K562 (cell line): ENCODE results near the gene PRKCB. TPM values are rescaled to one million over a fixed set of nuclear protein-coding genes. Genes with fewer than 3 reads are reported as not detected.

ENCODE experiments used
- ATAC-seq: fragments of 200-7000 bp; cut with Tn5 transposase; 3 replicates; pipeline ENCODE4 v1.9.1; 2020; ENCODE audit warnings: moderate library complexity
- BruUV-seq: library from RNA; stranded (reverse); fragments of 400-500 nt; replicated peaks from 2 replicates; lab custom pipeline; 2021; lab: Mats Ljungman, UMichigan
- CTCF ChIA-PET: fragments of 300-600 bp; formaldehyde crosslinking; extraction: SDS; loops from one replicate; lab custom pipeline; 2021; ENCODE audit warnings: low intra/inter-chr PET ratio; lab: Yijun Ruan, JAX
- POLR2A ChIA-PET: fragments of 300-600, 350-650 bp; sonication (Branson Sonifier 250); formaldehyde crosslinking; extraction: SDS; loops from one replicate; lab custom pipeline; 2021; ENCODE audit warnings: antibody characterized with exemption, inconsistent platforms; lab: Yijun Ruan, JAX
- DNase-seq, 4 experiments: peaks; one replicate each; pipeline versions ENCODE4 v3.0.0 to v3.0.0-alpha.2; 2011 to 2018; ENCODE audit warnings: low spot score in 3 of 4, mixed read lengths in 3 of 4; ENCODE audit errors: extremely low read depth in 1 of 4
- FAIRE-seq: peaks from 2 replicates; lab custom pipeline; 2011; peaks lifted over from hg19 to GRCh38; lab: Jason Lieb, UNC
- H2AFZ ChIP-seq: 2 replicates; pipeline ENCODE4 v1.6.0; 2011; ENCODE audit warnings: low read depth, low read length, control low read depth, inconsistent platforms
- H3K27ac ChIP-seq: fragments of 200-600 bp; 3 replicates; pipeline ENCODE4 v1.8.0; 2011; ENCODE audit warnings: low read depth, mild to moderate bottlenecking, control low read depth, inconsistent platforms, low read length, moderate library complexity, mixed read lengths; ENCODE audit errors: extremely low read depth
- H3K27me3 ChIP-seq, 2 experiments: fragments of 300-600 bp in 1 of 2; 2 replicates in 1 of 2; 3 replicates in 1 of 2; pipeline versions ENCODE4 v1.6.0 to v1.8.0; 2011; ENCODE audit warnings: inconsistent platforms in 2 of 2, low read length in 2 of 2, mild to moderate bottlenecking in 1 of 2, mixed read lengths in 1 of 2, moderate library complexity in 1 of 2; ENCODE audit not compliant: control insufficient read depth in 2 of 2, insufficient read depth in 2 of 2
- H3K36me3 ChIP-seq: fragments of 300-600 bp; 3 replicates; pipeline ENCODE4 v1.8.0; 2011; ENCODE audit warnings: mild to moderate bottlenecking, low read length, inconsistent platforms; ENCODE audit not compliant: control insufficient read depth, insufficient read depth
- H3K4me1 ChIP-seq, 2 experiments: fragments of 200-600 bp in 1 of 2; replicated peaks in 1 of 2; 2 replicates in 1 of 2; 3 replicates in 1 of 2; pipeline versions ENCODE4 v1.5.1 to v1.8.0; 2011; ENCODE audit warnings: inconsistent platforms in 2 of 2, low read length in 2 of 2, mild to moderate bottlenecking in 1 of 2, mixed read lengths in 1 of 2, moderate library complexity in 1 of 2; ENCODE audit not compliant: control insufficient read depth in 2 of 2, insufficient read depth in 2 of 2
- H3K4me2 ChIP-seq: 2 replicates; pipeline ENCODE4 v1.6.1; 2011; ENCODE audit warnings: low read length, control low read depth, inconsistent platforms, mixed read lengths; ENCODE audit not compliant: insufficient read depth
- H3K4me3 ChIP-seq: fragments of 200-600 bp; sonication (generic), shearing (Covaris generic); 2 replicates; pipeline ENCODE4 v1.5.1; 2016; ENCODE audit warnings: control low read depth, inconsistent platforms
- H3K79me2 ChIP-seq: fragments of 200-600 bp; 3 replicates; pipeline ENCODE4 v1.8.0; 2011; ENCODE audit warnings: low read length, inconsistent platforms; ENCODE audit not compliant: control insufficient read depth, insufficient read depth
- H3K9ac ChIP-seq, 2 experiments: 2 replicates each; pipeline versions ENCODE4 v1.6.0 to v1.6.1; 2011; ENCODE audit warnings: low read depth in 2 of 2, low read length in 2 of 2, control low read depth in 1 of 2, inconsistent platforms in 1 of 2, mild to moderate bottlenecking in 1 of 2, mixed read lengths in 1 of 2; ENCODE audit not compliant: insufficient read depth in 1 of 2
- H3K9me1 ChIP-seq: one replicate; pipeline ENCODE4 v1.6.0; 2011; ENCODE audit warnings: inconsistent platforms, mild to moderate bottlenecking, low read length, moderate library complexity; ENCODE audit not compliant: control insufficient read depth, insufficient read depth
- H3K9me3 ChIP-seq: replicated peaks from 2 replicates; pipeline ENCODE4 v1.5.1; 2011; ENCODE audit warnings: low read depth, low read length, inconsistent platforms; ENCODE audit not compliant: control insufficient read depth, insufficient read depth
- H4K20me1 ChIP-seq: replicated peaks from 2 replicates; pipeline ENCODE4 v1.6.1; 2011; ENCODE audit warnings: low read length, inconsistent platforms, mixed read lengths; ENCODE audit not compliant: control insufficient read depth, insufficient read depth
- POLR3G ChIP-seq: IDR thresholded peaks from 2 replicates; pipeline ENCODE4 v1.6.1; 2011; ENCODE audit not compliant: insufficient read length, insufficient replicate concordance; ENCODE audit errors: extremely low read depth
- SMC3 ChIP-seq: conservative IDR thresholded peaks from 2 replicates; pipeline ENCODE4 v1.6.1; 2011; ENCODE audit warnings: low read depth, low read length, improper control_type of control experiment; ENCODE audit not compliant: insufficient read depth
- SRSF1 ChIP-seq: fragments of 200-400 bp; formaldehyde crosslinking; IDR thresholded peaks from 2 replicates; pipeline ENCODE4 v1.6.1; 2017; ENCODE audit warnings: mild to moderate bottlenecking, low read depth, low read length, moderate library complexity
- STAG1 ChIP-seq: sonication (generic); formaldehyde crosslinking; IDR thresholded peaks from 2 replicates; pipeline ENCODE4 v1.5.0; 2020; ENCODE audit warnings: missing genetic modification reagents, borderline replicate concordance
- TCF7L2 ChIP-seq: fragments of 150-350 bp; IDR thresholded peaks from 2 replicates; pipeline ENCODE4 v1.6.1; 2016; ENCODE audit warnings: low read depth, mild to moderate bottlenecking, low read length, moderate library complexity
- ZC3H11A ChIP-seq: IDR thresholded peaks from 2 replicates; pipeline ENCODE4 v1.6.1; 2012; ENCODE audit warnings: low read depth, low read length, improper control_type of control experiment
- ZNF766 ChIP-seq: fragments of 200-800 bp; sonication (Bioruptor generic); conservative IDR thresholded peaks from 2 replicates; pipeline ENCODE4 v1.6.1; 2016; ENCODE audit warnings: missing genetic modification characterization, missing compliant biosample characterization
- WGBS: fragments of 100-300 bp; shearing (Covaris generic); methylation state at CpG from one replicate; pipeline ENCODE4 v1.1.6; 2016; ENCODE audit warnings: low coverage, mixed read lengths; ENCODE audit not compliant: insufficient coverage; ENCODE audit errors: missing lambda C conversion rate; 5-methylcytosine and 5-hydroxymethylcytosine counted together
- in situ Hi-C: fragments of 300-500 bp; cut with MboI; formaldehyde crosslinking; loops from 4 replicates; pipeline ENCODE4 v1.15.0; 2018; ENCODE audit warnings: inconsistent platforms, mixed read lengths
- intact Hi-C: fragments of 100-400 bp; cut with micrococcal nuclease; formaldehyde crosslinking; loops from 2 replicates; pipeline ENCODE4 v1.14.2; 2022
- polyA plus RNA-seq, 8 experiments: library from polyadenylated mRNA; depleted of rRNA in 4 of 8; stranded (reverse) in 5 of 8; unstranded in 3 of 8; fragments of >200 nt; fragmentation: Nextera tagmentation in 2 of 8; fragmentation: Illumina TruSeq in 1 of 8; extraction: Ambion mirVana in 2 of 8; extraction: Trizol in 1 of 8; gene quantifications; 2 replicates each; pipeline versions ENCODE4 v1.2.1 to v1.2.3, GENCODE V29; 2011 to 2014; ENCODE audit warnings: inconsistent platforms in 1 of 8, missing spikeins in 1 of 8
- total RNA-seq, 7 experiments: library from RNA; depleted of rRNA in 6 of 7; stranded (reverse); fragments of >200 nt in 6 of 7; fragmentation: Illumina TruSeq in 2 of 7; extraction: Trizol in 2 of 7; gene quantifications; 2 replicates each; pipeline versions ENCODE4 v1.2.1 to v1.2.3, GENCODE V29; 2011 to 2021; ENCODE audit warnings: low replicate concordance in 1 of 7
- TF ChIP-seq, protein P1 (sequence below): fragments of 200-800 bp; sonication (Bioruptor generic); IDR thresholded peaks from 2 replicates; pipeline ENCODE4 v1.6.1; 2016; ENCODE audit warnings: missing genetic modification characterization, missing compliant biosample characterization
- TF ChIP-seq, protein P2 (sequence below): fragments of 450-650 bp; formaldehyde crosslinking; IDR thresholded peaks from 2 replicates; pipeline ENCODE4 v1.4.0; 2020; ENCODE audit warnings: mild to moderate bottlenecking, moderate library complexity
- TF ChIP-seq, protein P3 (sequence below): fragments of 450-650 bp; IDR thresholded peaks from 2 replicates; pipeline ENCODE4 v1.7.0; 2016; ENCODE audit warnings: borderline replicate concordance

PRKCB gene
- total and polyA plus RNA-seq, 9 of the 15 experiments (the other 6 are each of a cell fraction or from before 2014, with no cell fraction given) = 49.9 to 276 (median 148) TPM

DNA sequence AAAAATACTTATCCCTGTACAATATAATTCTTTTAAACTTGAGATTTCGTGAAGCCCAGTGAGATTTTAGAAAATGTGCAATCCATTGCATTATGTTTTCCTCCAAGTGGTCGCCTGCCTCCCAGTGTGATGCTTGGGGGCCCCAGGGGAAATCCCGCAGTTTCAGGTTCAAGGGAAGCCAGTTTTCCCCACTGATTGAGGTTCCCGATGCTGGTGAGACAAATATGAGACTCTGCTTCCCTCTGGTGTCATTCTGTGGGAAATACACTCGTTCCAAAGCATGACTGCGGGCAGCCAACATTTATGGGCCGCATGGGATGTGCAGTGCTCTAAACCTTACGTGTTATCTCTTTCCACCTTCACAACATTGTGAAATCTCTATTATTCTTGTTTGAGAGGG, 200.8 kb downstream of the PRKCB start:
- ATAC-seq (peak; percentile 68), DNase-seq (peak; percentile 37 to 57 (median 41)), FAIRE-seq (peak; percentile 82)
- intact Hi-C loops (loop anchor here (1.0 to 2.0 kb wide), 2 partner anchors 235 to 294 kb away; no protein-coding TSS in a partner anchor), in situ Hi-C loops (loop anchor here (10.0 kb wide), 1 partner anchor 302 kb away; no protein-coding TSS in a partner anchor)
- Histone ChIP-seq H3K9ac (no peak overlapping the region), H3K9me1 (peaks cover 2% of the 10 kb centered on the region), H3K27ac (no peak overlapping the region), H3K4me1 (peaks cover 0 to 3% of the 10 kb centered on the region in 2 experiments; a peak in 2 of 5 replicates), H3K4me3 (no peak overlapping the region), H3K4me2 (no peak overlapping the region), H3K79me2 (peaks cover 2% of the 10 kb centered on the region; the same call in 1 of the 3 replicates), H3K9me3 (no peaks in the 10 kb centered on the region), H3K36me3 (peaks cover 93% of the 10 kb centered on the region), H4K20me1 (no peaks in the 10 kb centered on the region; the same call in 1 of the 2 replicates), H2AFZ (no peak overlapping the region), H3K27me3 (no peaks in the 10 kb centered on the region; a peak in 1 of 5 replicates)
- ChIA-PET POLR2A (interaction anchor here (0.5 to 1.2 kb wide), 2 partner anchors 342 to 494 kb away, joined by 3 to 5 read pairs; no protein-coding TSS in a partner anchor), CTCF (interaction anchor here (0.6 to 2.2 kb wide), 6 partner anchors 236 to 1179 kb away, joined by 3 to 20 read pairs (median 4); no protein-coding TSS in a partner anchor)
- no TSS peak for BruUV-seq
- WGBS = 67% methylated on average over 8 of the region's 8 CpGs
- TF ChIP-seq ZC3H11A = no peak
- TF ChIP-seq ZNF766 = no peak
- peak; percentile 87 for TF ChIP-seq STAG1
- TF ChIP-seq, protein P1, sequence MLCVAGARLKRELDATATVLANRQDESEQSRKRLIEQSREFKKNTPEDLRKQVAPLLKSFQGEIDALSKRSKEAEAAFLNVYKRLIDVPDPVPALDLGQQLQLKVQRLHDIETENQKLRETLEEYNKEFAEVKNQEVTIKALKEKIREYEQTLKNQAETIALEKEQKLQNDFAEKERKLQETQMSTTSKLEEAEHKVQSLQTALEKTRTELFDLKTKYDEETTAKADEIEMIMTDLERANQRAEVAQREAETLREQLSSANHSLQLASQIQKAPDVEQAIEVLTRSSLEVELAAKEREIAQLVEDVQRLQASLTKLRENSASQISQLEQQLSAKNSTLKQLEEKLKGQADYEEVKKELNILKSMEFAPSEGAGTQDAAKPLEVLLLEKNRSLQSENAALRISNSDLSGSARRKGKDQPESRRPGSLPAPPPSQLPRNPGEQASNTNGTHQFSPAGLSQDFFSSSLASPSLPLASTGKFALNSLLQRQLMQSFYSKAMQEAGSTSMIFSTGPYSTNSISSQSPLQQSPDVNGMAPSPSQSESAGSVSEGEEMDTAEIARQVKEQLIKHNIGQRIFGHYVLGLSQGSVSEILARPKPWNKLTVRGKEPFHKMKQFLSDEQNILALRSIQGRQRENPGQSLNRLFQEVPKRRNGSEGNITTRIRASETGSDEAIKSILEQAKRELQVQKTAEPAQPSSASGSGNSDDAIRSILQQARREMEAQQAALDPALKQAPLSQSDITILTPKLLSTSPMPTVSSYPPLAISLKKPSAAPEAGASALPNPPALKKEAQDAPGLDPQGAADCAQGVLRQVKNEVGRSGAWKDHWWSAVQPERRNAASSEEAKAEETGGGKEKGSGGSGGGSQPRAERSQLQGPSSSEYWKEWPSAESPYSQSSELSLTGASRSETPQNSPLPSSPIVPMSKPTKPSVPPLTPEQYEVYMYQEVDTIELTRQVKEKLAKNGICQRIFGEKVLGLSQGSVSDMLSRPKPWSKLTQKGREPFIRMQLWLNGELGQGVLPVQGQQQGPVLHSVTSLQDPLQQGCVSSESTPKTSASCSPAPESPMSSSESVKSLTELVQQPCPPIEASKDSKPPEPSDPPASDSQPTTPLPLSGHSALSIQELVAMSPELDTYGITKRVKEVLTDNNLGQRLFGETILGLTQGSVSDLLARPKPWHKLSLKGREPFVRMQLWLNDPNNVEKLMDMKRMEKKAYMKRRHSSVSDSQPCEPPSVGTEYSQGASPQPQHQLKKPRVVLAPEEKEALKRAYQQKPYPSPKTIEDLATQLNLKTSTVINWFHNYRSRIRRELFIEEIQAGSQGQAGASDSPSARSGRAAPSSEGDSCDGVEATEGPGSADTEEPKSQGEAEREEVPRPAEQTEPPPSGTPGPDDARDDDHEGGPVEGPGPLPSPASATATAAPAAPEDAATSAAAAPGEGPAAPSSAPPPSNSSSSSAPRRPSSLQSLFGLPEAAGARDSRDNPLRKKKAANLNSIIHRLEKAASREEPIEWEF = no peak
- no peak for TF ChIP-seq POLR3G
- TF ChIP-seq, protein P2, sequence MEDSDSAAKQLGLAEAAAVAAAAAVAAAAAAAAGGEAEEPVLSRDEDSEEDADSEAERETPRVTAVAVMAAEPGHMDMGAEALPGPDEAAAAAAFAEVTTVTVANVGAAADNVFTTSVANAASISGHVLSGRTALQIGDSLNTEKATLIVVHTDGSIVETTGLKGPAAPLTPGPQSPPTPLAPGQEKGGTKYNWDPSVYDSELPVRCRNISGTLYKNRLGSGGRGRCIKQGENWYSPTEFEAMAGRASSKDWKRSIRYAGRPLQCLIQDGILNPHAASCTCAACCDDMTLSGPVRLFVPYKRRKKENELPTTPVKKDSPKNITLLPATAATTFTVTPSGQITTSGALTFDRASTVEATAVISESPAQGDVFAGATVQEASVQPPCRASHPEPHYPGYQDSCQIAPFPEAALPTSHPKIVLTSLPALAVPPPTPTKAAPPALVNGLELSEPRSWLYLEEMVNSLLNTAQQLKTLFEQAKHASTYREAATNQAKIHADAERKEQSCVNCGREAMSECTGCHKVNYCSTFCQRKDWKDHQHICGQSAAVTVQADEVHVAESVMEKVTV (CRISPR knock-in tag) = 0 out of 2 replicates have a peak, but pooled peaks have one; percentile 21
- TF ChIP-seq SMC3 = peak; percentile 67
- TF ChIP-seq TCF7L2 = no peak
- TF ChIP-seq, protein P3, sequence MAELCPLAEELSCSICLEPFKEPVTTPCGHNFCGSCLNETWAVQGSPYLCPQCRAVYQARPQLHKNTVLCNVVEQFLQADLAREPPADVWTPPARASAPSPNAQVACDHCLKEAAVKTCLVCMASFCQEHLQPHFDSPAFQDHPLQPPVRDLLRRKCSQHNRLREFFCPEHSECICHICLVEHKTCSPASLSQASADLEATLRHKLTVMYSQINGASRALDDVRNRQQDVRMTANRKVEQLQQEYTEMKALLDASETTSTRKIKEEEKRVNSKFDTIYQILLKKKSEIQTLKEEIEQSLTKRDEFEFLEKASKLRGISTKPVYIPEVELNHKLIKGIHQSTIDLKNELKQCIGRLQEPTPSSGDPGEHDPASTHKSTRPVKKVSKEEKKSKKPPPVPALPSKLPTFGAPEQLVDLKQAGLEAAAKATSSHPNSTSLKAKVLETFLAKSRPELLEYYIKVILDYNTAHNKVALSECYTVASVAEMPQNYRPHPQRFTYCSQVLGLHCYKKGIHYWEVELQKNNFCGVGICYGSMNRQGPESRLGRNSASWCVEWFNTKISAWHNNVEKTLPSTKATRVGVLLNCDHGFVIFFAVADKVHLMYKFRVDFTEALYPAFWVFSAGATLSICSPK = no peak
- TF ChIP-seq SRSF1 = no peak
